IPS-NIHi7 (cell line): ENCODE data around the gene NELL2.
A peak's percentile ranks its signal among the peaks of the same experiment; 100 is the strongest.
"Not testable (repeated sequence)": the region's sequence is repeated elsewhere in the genome, so short reads cannot be mapped to it uniquely, and the experiment has no call there.

Experiments
- DNase-seq: peaks from one replicate; pipeline ENCODE4 v3.0.0; 2012; ENCODE audit warnings: mixed read lengths; ENCODE audit errors: extremely low spot score

Gene NELL2

DNA sequence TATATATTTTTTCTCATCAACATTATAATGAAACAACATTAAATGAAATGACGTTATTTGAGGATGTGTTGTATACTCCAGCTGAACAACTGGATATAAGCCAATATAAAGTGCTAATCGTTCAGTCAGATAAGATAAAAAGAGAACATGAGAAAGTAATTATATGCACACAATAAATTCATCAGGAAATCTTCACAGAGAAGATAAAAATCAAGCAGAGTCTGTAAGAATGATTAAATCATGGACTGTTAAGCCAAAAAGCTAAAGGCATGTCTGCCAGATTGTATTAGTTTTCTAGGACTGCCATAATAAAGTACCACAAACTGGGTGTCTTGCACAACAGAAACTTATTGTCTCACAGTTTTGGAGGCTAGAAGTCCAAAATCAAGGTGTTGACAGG lies 178.6 kb downstream of the NELL2 start:
- DNase-seq = no peak

GRCh38 chr12:44696542-44696941 lies 179.6 kb downstream of the NELL2 start:
- no peak for DNase-seq

GRCh38 chr12:44694017-44694416 lies 182.1 kb downstream of the NELL2 start:
- DNase-seq = no peak

GRCh38 chr12:44689587-44689986 lies 186.5 kb downstream of the NELL2 start:
- DNase-seq = no peak

DNA sequence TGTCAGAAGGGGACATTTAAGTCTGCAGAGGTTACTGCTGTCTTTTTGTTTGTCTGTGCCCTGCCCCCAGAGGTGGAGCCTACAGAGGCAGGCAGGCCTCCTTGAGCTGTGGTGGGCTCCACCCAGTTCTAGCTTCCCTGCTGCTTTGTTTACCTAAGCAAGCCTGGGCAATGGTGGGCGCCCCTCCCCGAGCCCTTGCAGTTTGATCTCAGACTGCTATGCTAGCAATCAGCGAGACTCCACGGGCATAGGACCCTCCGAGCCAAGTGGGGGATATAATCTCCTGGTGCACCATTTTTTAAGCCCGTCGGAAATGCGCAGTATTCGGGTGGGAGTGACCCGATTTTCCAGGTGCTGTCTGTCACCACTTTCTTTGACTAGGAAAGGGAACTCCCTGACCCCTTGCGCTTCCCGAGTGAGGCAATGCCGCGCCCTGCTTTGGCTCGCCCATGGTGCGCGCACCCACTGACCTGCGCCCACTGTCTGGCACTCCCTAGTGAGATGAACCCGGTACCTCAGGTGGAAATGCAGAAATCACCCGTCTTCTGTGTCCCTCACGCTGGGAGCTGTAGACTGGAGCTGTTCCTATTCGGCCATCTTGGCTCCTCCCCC lies 189.2 kb downstream of the NELL2 start:
- not testable (repeated sequence) for DNase-seq

- no peak for DNase-seq
Observed at GRCh38 chr12:44677724-44678123, 198.4 kb downstream of the NELL2 start.

GRCh38 chr12:44674875-44675274 lies 201.2 kb downstream of the NELL2 start:
- no peak for DNase-seq

GRCh38 chr12:44673811-44674210 lies 202.3 kb downstream of the NELL2 start:
- DNase-seq = no peak

DNA sequence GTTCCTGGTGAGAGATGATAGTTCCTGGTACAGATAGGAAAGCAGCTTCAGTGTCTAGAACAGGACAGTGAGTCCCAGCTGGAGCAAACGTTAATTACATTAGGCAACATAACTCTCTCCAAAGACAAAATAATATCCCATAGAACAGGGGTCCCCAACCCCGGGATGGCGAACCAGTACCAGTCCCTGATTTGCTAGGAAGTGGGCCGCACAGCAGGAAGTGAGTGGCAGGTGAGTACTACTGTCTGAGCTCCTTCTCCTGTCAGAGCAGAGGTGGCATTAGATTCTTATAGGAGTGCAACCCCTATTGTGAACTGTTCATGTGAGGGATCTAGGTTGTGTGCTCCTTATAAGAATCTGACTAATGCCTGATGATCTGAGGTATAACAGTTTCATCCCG lies 204.1 kb downstream of the NELL2 start:
- no peak for DNase-seq

- no peak for DNase-seq
Observed at GRCh38 chr12:44668443-44668842, 207.7 kb downstream of the NELL2 start.

GRCh38 chr12:44667461-44667860 lies 208.7 kb downstream of the NELL2 start:
- no peak for DNase-seq

DNA sequence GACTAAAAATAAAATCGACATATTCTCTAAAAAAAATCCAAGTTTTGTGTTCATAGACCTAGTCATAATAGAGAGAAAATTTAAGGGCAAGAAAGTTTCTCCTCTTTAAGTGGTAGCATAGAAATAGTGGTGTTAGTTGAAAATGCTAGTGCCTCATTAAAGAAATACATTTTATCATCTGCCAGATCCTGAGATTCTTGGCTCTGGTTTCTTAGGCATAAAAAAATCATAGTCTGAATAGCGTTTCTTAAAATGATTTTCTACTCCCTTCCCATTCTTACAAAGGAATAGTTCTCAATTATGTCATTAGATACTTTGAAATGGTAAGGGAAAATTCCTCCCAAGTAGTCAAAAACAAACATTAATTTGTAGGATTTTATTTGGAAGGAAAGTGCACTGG lies 212.8 kb downstream of the NELL2 start:
- no peak for DNase-seq

GRCh38 chr12:44655846-44656245 lies 220.3 kb downstream of the NELL2 start:
- DNase-seq = no peak

DNA sequence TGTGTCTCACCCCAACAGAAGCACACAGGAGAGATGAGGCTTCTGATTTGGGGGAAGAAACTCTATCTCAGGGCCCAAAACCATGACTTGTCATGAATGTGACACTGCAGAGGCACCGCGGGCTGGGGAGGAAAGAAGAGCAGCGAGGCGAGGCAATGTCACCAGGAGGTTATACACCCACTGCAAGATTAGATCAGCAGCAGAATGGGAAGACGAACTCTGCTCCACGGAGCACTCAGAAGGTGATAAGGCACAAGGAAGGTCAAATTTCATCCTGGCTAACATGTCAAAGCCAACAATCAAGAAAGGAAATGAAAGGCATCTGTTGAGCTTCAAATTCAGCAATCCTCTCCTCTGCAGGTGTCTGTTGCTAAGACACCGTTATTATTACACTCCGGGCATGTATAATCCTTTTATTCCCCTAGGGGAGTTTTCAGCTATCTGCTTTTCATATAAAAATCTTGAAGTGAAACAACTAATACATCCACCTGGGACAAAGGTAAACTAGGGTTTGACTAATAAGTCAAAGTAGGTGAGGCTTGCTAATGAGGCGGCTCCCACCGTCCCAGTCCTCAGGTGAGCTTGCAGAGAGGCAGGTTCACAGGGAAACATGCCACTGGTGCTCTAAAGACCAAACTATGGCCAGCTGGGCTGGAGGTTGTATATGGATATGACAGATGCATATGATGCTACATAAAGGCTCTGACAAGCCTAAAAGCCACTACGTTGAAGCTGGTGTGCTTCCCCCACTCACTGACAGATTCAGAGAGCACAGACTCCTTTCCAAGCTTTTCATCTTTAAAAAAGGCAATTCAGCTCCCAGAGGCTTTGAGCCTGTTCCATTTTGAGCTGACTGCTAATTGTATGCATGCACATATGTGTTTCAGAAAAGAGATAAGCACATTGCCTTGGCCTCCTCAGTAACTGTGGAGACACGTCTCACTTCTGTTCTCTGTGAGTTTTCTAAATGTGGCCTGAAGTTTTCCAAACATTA lies 221.2 kb downstream of the NELL2 start:
- peak; percentile 21 for DNase-seq

GRCh38 chr12:44653861-44654527 lies 222.1 kb downstream of the NELL2 start:
- DNase-seq = no peak

DNA sequence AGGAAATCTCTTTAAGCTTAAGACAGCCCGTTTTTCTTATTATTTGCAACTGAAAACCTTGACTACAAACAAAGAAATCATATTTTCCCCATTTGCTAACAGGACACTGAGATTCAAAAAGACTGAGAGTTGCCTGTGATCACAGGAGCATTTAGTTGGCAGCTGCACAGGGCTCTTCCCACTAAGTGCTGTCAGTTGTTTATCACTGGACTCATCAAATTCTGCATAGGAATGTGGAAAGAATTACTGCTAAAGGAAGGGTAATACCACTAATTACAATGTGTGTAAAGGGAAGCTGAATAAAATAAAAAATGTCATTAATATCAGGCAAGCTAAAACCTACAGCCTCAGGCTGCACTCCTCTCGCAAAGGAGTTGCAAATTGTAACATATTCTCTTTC lies 226.4 kb downstream of the NELL2 start:
- DNase-seq = no peak

DNA sequence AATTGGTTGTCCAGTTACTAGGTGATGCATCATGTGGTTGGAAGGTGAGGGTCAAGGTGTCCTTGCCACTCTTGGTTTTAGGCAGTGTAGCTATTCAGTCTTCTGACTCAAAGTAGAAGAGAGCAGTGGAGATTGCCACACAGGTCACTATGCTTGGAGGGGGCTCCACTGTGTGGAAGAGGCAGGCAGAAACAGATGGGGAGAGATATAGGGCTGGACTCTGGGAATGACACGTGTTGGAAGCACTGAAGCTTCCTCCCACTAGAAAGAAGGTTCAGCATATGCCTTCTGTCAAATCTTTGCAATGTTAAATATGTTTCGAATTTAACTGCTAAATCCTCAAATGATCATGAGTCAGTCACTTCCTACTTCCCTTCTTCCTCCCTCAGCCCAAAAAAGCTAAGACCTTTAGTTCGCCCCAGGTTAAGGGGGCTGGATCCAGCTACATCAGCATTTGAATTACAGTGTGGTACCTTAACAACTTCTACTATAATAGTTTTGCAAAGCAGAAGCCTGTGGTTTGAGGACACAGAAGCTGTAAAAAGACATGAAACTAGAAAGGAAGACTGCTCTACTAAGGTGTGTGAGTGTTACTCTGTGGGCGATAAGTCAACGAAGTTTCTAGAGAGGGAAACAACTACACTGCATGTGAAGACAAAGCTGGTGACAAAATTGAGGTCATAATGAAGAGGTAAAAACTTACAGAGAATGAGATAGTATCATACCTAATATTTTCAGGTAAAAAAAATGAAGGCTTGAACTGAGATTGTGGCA lies 228.0 kb downstream of the NELL2 start:
- DNase-seq = no peak

DNA sequence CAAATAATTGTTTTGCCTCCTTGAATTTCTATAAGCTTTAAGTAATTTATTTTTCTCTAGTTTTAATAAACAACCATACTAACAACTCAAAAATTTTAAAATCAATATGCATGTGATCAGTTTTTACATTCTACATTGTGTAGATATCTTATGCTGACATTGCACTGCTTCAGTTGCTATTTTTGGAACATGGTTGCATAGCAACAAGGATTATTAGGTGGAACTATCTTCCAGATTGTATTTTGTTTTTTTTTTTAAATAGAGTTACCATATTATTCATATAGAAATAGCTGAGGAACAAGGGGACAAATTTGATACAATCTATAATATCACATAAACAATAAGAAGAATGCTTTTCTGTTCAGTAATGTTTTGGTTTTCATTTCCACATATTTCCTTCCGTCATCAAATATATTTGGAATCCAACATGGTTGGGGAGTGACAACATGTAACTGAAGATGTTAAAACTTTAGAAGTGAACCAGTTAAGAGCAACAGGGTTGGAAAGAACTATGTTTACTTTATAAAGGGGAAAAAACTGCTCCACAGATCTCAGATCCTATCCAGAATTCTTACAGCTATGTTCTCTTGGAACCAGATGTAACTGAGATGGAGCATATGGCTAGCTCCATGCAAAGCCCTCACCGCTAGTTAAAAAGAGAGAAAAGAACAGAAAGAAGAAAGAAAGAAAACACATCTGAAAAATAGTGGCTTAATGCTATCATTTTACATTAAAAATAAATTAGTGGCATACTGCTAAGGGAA lies 235.5 kb downstream of the NELL2 start:
- no peak for DNase-seq

DNA sequence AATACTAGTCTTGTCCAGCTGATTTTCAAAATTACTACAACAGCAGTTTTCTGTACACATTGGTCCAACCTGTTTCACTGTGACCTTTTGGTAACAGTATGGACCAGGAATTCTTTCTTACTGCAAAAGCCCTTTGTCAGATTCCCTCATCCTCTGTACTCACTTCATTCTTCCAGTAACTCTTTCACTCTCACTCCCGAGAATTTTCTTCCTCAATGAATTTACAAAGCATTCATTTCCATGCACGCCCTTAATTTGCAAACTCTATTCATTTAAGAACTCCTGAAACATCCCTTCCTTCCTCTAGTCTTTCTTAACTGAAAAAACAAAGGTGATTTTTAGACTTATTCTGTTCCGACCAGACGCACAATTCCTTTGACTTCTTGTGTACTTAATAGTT lies 238.2 kb downstream of the NELL2 start:
- no peak for DNase-seq

GRCh38 chr12:44628180-44628579 lies 247.9 kb downstream of the NELL2 start:
- no peak for DNase-seq
